Adipocyte (in vitro differentiated cells): ENCODE measurements around the gene RUNX2.

Experiments used
- DNase-seq: peaks from one replicate; pipeline ENCODE4 v3.0.0-alpha.2; 2015; ENCODE audit warnings: low read depth
- H3K27me3 ChIP-seq: replicated peaks from 2 replicates; pipeline ENCODE4 v1.7.0; 2013; ENCODE audit warnings: mild to moderate bottlenecking, low read length, moderate library complexity; ENCODE audit not compliant: control insufficient read depth, insufficient read depth
- H3K36me3 ChIP-seq: 2 replicates; pipeline ENCODE4 v1.7.0; 2013; ENCODE audit warnings: low read length, mild to moderate bottlenecking, moderate library complexity; ENCODE audit not compliant: control insufficient read depth, insufficient read depth, severe bottlenecking
- H3K4me1 ChIP-seq: 2 replicates; pipeline ENCODE4 v1.7.0; 2013; ENCODE audit warnings: mild to moderate bottlenecking, low read length, moderate library complexity; ENCODE audit not compliant: control insufficient read depth, insufficient read depth
- H3K4me3 ChIP-seq: 2 replicates; pipeline ENCODE4 v1.7.0; 2013; ENCODE audit warnings: mild to moderate bottlenecking, low read length, moderate library complexity
- H3K9ac ChIP-seq: 2 replicates; pipeline ENCODE4 v1.7.0; 2013; ENCODE audit warnings: mild to moderate bottlenecking, low read length, moderate library complexity
- H3K9me3 ChIP-seq: 2 replicates; pipeline ENCODE4 v1.7.0; 2013; ENCODE audit warnings: mild to moderate bottlenecking, low read length, moderate library complexity; ENCODE audit not compliant: control insufficient read depth

The RUNX2 gene

DNA sequence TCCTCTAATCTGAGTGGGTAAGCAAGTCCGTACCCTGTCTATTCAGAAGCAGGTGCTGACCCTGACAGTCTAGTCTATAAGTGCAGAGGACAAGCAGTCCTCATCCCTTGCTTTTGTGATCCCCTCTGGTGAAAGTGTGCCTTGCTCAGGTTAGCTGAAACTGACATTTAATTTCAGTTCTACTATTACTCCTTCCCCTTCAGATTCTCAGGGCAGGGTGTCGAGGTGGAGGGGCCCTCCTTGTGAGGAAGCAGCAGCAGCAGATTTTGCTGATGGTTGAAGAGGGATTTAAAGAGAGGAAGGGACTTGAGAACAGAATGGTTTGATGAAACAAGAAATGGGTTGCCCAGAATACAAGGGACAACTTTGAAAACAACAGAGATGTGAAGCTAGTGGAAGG, 378.2 kb downstream of the RUNX2 start:
- no peaks in the 10 kb centered on the region for H3K36me3 ChIP-seq
- DNase-seq: no peak
- no peaks in the 10 kb centered on the region for H3K27me3 ChIP-seq
- peaks cover 15% of the 10 kb centered on the region for H3K4me1 ChIP-seq
- no peak overlapping the region for H3K4me3 ChIP-seq
- H3K9ac ChIP-seq: no peak overlapping the region
- no peaks in the 10 kb centered on the region for H3K9me3 ChIP-seq

DNA sequence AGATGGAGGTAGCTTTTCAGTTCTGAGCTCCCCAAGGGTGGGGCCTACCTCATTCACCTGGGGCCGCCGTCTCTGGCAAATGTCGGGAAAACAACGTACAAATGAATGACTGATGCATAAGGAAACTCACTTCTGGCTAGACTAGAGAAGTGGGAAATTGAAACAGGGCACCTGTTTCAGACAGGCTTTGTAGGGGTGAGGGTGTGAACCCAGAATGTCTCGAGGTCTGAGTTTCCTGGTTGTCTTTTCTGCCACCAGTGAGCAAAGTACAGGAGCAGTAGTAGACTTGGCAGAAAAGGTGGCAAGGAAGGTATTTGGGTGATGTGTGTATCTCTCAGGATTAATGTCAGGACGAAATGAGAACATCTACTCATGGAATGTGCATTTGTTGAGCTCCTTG, 379.0 kb downstream of the RUNX2 start:
- DNase-seq: no peak
- no peaks in the 10 kb centered on the region for H3K9me3 ChIP-seq
- no peaks in the 10 kb centered on the region for H3K36me3 ChIP-seq
- H3K4me1 ChIP-seq: peaks cover 23% of the 10 kb centered on the region
- H3K9ac ChIP-seq: no peak overlapping the region
- H3K27me3 ChIP-seq: no peaks in the 10 kb centered on the region
- H3K4me3 ChIP-seq: no peak overlapping the region

DNA sequence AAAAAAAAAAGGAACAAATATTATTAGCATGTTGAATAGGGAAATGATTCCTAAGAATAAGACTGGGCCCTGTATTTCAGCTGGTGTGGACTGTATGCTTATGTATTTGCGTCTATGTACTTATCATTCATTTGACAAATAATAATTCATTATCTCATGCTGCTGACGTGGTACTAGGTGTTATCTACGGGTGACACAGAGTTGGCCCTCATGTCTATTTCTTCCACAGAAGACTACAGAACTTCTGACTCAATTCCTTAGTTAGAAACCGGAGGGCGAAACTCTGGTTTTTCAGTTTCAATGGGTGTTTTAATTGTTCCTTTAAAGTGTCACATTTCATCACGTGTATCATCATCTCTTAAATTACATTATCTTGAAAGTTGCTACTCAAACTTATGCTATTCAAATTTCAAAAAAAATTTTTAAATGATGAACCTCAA, 381.7 kb downstream of the RUNX2 start:
- DNase-seq: no peak
- no peaks in the 10 kb centered on the region for H3K9me3 ChIP-seq
- no peaks in the 10 kb centered on the region for H3K27me3 ChIP-seq
- H3K4me3 ChIP-seq: no peak overlapping the region
- H3K4me1 ChIP-seq: peaks cover 30% of the 10 kb centered on the region
- no peaks in the 10 kb centered on the region for H3K36me3 ChIP-seq
- H3K9ac ChIP-seq: no peak overlapping the region

DNA sequence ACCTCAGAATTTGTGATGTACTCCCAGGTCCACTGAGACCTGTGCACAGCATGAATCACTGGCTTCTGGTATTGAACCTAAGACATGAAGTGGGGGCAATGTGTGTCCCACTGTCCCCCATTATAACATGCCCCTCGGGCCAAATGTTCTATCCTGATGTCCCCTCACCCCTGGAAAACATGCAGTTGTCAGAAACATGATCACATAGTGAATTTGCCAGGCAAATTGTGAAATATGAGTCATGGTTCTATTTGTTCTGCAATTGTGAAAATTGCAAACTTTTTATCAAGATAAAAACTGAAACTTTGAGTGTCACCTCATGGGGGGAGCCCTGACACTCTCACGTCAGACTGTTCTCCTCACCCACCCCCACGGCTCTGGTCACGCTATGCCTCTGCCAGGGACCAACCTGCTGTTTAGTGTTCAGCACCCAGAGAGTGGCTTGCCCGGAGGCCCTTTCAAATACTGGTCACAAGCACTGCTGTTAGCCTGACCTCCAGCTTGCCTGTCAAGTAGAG, 382.2 kb downstream of the RUNX2 start:
- Histone ChIP-seq H3K9ac (peak overlapping the region; percentile 39), H3K9me3 (no peaks in the 10 kb centered on the region), H3K36me3 (no peaks in the 10 kb centered on the region), H3K27me3 (no peaks in the 10 kb centered on the region), H3K4me1 (peaks cover 30% of the 10 kb centered on the region), H3K4me3 (no peak overlapping the region)
- peak; percentile 67 for DNase-seq

DNA sequence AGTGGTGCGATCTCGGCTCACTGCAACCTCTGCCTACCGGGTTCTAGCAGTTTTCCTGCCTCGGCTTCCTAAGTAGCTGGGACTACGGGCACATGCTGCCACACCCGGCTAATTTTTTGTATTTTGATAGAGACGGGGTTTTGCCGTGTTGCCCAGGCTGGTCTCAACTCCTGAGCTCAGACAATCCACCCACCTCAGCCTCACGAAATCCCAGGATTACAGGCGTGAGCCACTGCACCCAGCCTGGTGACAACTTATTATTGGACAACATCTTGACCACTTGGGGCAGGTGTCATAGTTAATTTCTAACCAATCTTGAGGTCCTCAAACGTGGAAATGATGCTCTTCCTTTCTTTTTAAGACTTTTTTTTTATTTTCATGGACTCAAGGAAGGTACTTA, 383.9 kb downstream of the RUNX2 start:
- H3K9ac ChIP-seq: no peak overlapping the region
- H3K4me1 ChIP-seq: peaks cover 30% of the 10 kb centered on the region
- H3K36me3 ChIP-seq: no peaks in the 10 kb centered on the region
- H3K9me3 ChIP-seq: no peaks in the 10 kb centered on the region
- H3K4me3 ChIP-seq: no peak overlapping the region
- DNase-seq: no peak
- no peaks in the 10 kb centered on the region for H3K27me3 ChIP-seq

DNA sequence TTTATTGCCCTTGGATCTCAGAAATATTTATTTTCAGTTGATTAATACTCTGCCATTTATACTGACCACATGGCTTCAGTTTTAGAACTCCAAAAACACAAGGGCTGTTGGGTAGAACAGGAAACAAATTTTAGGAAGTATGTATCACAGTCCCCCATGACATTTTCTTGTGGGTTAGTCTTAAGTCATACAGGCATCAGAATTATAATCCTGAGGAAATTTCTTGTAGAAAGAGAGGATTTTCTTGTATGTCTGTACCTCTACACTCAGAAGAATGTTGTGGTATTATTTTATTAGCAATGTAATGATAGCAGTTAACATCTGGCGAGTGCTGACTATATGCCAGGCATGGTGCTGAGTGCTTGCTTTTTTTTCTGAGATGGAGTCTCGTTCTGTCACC, 384.7 kb downstream of the RUNX2 start:
- no peaks in the 10 kb centered on the region for H3K36me3 ChIP-seq
- H3K4me3 ChIP-seq: no peak overlapping the region
- no peak for DNase-seq
- H3K9ac ChIP-seq: no peak overlapping the region
- no peaks in the 10 kb centered on the region for H3K27me3 ChIP-seq
- no peaks in the 10 kb centered on the region for H3K9me3 ChIP-seq
- peaks cover 30% of the 10 kb centered on the region for H3K4me1 ChIP-seq
